ENCODE data around the gene EEFSEC. TPM values are rescaled to one million over a fixed set of nuclear protein-coding genes. Genes with fewer than 3 reads are reported as not detected.

EEFSEC gene
- polyA plus RNA-seq, 1 donor (not counting 4 experiments of a cell fraction or from before 2014, with no cell fraction given): 8.7 TPM

DNA sequence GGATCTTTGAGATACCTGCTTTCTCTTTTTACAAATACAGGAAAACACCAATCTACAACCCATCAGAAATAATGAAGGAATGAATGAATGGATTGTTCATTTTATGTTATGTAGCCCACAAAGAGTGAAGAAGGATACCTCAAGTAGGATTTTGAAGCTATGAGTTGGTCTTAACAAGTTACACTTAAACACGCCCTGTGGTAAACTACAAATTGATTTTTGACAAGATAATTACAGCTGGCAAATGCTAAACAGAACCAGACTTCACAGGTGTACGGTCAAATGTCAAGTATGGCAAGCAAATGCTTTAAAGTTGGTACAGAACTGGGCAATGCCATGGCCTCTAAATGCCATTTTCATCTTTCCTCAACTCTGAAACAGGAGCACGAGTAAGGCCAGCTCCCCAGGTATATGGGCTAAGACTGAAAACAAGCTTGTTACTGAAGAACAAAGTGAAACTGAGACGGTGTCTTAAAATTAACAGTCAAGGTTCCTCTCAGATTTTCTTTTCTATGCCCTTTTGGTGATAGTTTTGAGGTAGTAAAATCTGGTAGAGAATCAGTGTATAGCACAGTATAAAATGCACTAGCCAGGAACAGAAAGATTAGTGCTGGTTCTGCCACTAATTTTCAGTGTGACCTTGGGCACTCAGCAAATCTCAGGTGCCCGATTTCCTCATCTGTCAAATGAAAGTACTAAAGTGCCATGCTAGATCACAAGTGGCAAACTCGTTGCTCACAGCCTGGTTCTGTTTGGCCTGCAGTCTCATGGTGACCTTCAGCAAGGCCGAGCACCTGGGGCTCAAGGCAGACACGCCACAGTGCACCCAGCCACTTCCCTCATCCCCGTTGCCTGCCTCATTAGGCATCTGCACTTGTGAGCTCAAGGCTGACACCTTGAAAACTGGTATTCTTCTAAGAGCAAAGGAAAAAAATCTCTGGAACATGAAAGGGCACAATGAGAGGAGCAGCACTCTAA lies 39.2 kb upstream of the EEFSEC start:
- no peaks in the 10 kb centered on the region for H3K9me3 ChIP-seq (ENCODE audit: control insufficient read depth, low read depth, low read length)
- H3K36me3 ChIP-seq (ENCODE audit: control insufficient read depth in 2 of 2, extremely low read depth in 1 of 2, insufficient read depth in 2 of 2, low read length in 2 of 2): peaks cover 15 to 33% of the 10 kb centered on the region in 2 experiments

GRCh38 chr3:128122013-128122412 lies 31.3 kb upstream of the EEFSEC start:
- no peak overlapping the region for H2AFZ ChIP-seq (ENCODE audit: control insufficient read depth, low read length)
- FAIRE-seq (no peak), DNase-seq (ENCODE audit: low read depth, low spot score) (no peak)
- no peak overlapping the region for H3K27ac ChIP-seq (ENCODE audit: control insufficient read depth, insufficient read depth, low read length)
- H3K79me2 ChIP-seq (ENCODE audit: control insufficient read depth, insufficient read depth, low read length): peaks cover 50% of the 10 kb centered on the region
- no peaks in the 10 kb centered on the region for H3K9me1 ChIP-seq (ENCODE audit: control insufficient read depth, extremely low read depth, insufficient read depth, low read length)
- no peak overlapping the region for H3K9ac ChIP-seq (ENCODE audit: control insufficient read depth, extremely low read depth, insufficient read depth, low read length)
- dilution Hi-C loops (cut with MboI; ENCODE audit: extremely low pct_ligation_motif_present, low sequenced_read_pairs): no loop called here
- peak overlapping the region in 1 of 3 experiments; percentile 93 for H3K4me3 ChIP-seq (ENCODE audit: control insufficient read depth in 2 of 3, extremely low read depth in 1 of 3, insufficient read depth in 2 of 3, low read depth in 1 of 3, low read length in 3 of 3)
- no peaks in the 10 kb centered on the region for H3K27me3 ChIP-seq (ENCODE audit: control insufficient read depth, extremely low read depth, insufficient read depth, low read length)
- H3K9me3 ChIP-seq (ENCODE audit: control insufficient read depth, low read depth, low read length): no peaks in the 10 kb centered on the region
- H3K36me3 ChIP-seq (ENCODE audit: control insufficient read depth in 2 of 2, extremely low read depth in 1 of 2, insufficient read depth in 2 of 2, low read length in 2 of 2): peaks cover 4 to 5% of the 10 kb centered on the region in 2 experiments
- H3K4me1 ChIP-seq (ENCODE audit: control insufficient read depth, extremely low read depth, insufficient read depth, low read length): peaks cover 7% of the 10 kb centered on the region
- peak overlapping the region; percentile 95 for H3K4me2 ChIP-seq (ENCODE audit: control insufficient read depth, extremely low read depth, insufficient read depth, low read depth, low read length)
- no peak for TF ChIP-seq CTCF (optimal IDR thresholded peaks at IDR 0.05 in 1 of 3, IDR thresholded peaks at IDR 0.05 in 1 of 3, conservative IDR thresholded peaks at IDR 0.05 in 1 of 3; ENCODE audit: extremely low read depth in 1 of 3, insufficient read depth in 2 of 3, low read length in 3 of 3)
- no peak for TF ChIP-seq EZH2 (IDR thresholded peaks at IDR 0.05; ENCODE audit: low read length)
- H4K20me1 ChIP-seq (ENCODE audit: control insufficient read depth, extremely low read depth, insufficient read depth, low read length): no peaks in the 10 kb centered on the region

More for the DNA sequence above, 39.2 kb upstream of the EEFSEC start:
- peaks cover 5% of the 10 kb centered on the region for H4K20me1 ChIP-seq (ENCODE audit: control insufficient read depth, extremely low read depth, insufficient read depth, low read length)
- no peak for TF ChIP-seq EZH2 (IDR thresholded peaks at IDR 0.05; ENCODE audit: low read length)
- no peak overlapping the region for H3K4me3 ChIP-seq (ENCODE audit: control insufficient read depth in 2 of 3, extremely low read depth in 1 of 3, insufficient read depth in 2 of 3, low read depth in 1 of 3, low read length in 3 of 3)
- peaks cover 11% of the 10 kb centered on the region for H3K4me1 ChIP-seq (ENCODE audit: control insufficient read depth, extremely low read depth, insufficient read depth, low read length)
- H3K4me2 ChIP-seq (ENCODE audit: control insufficient read depth, extremely low read depth, insufficient read depth, low read depth, low read length): no peak overlapping the region
- no peak overlapping the region for H3K27ac ChIP-seq (ENCODE audit: control insufficient read depth, insufficient read depth, low read length)
- H3K79me2 ChIP-seq (ENCODE audit: control insufficient read depth, insufficient read depth, low read length): peaks cover 54% of the 10 kb centered on the region
- dilution Hi-C loops (cut with MboI; ENCODE audit: extremely low pct_ligation_motif_present, low sequenced_read_pairs): no loop called here
- H3K27me3 ChIP-seq (ENCODE audit: control insufficient read depth, extremely low read depth, insufficient read depth, low read length): no peaks in the 10 kb centered on the region
- H2AFZ ChIP-seq (ENCODE audit: control insufficient read depth, low read length): no peak overlapping the region
- DNase-seq (ENCODE audit: low read depth, low spot score) (no peak), FAIRE-seq (no peak)
- no peak overlapping the region for H3K9ac ChIP-seq (ENCODE audit: control insufficient read depth, extremely low read depth, insufficient read depth, low read length)
- H3K9me1 ChIP-seq (ENCODE audit: control insufficient read depth, extremely low read depth, insufficient read depth, low read length): no peaks in the 10 kb centered on the region
